GM21381 (cell line): ENCODE results near the gene MORC2.

ENCODE experiments used
- ATAC-seq: cut with Tn5 transposase; IDR thresholded peaks from one replicate; pipeline ENCODE4 v1.9.1; 2021; ENCODE audit warnings: mild to moderate bottlenecking, moderate library complexity; ENCODE audit not compliant: unreplicated experiment

Gene MORC2

GRCh38 chr22:30968015-30968923 lies at the start of gene MORC2:
MORC2 (minus strand) TSS chr22:30968774; CDS start chr22:30967889, 885 bp downstream.
- ATAC-seq = peak; percentile 33

- ATAC-seq = no peak
These were observed 37.0 kb upstream of the MORC2 start for GRCh38 chr22:31005535-31005934.

- ATAC-seq = no peak
These were observed 32.7 kb upstream of the MORC2 start for GRCh38 chr22:31001124-31001770.

- no peak for ATAC-seq
These were observed 29.8 kb upstream of the MORC2 start for GRCh38 chr22:30998329-30998728.

GRCh38 chr22:30996462-30996861 lies 27.9 kb upstream of the MORC2 start:
- no peak for ATAC-seq

GRCh38 chr22:30994960-30995359 lies 26.4 kb upstream of the MORC2 start:
- no peak for ATAC-seq

GRCh38 chr22:30992565-30992964 lies 24.0 kb upstream of the MORC2 start:
- ATAC-seq = no peak

GRCh38 chr22:30990690-30991089 lies 22.1 kb upstream of the MORC2 start:
- ATAC-seq = no peak

- ATAC-seq = no peak
These were observed 20.9 kb upstream of the MORC2 start for GRCh38 chr22:30989474-30989873.

- no peak for ATAC-seq
These were observed 17.1 kb upstream of the MORC2 start for GRCh38 chr22:30985561-30986208.

GRCh38 chr22:30984317-30984716 lies 15.7 kb upstream of the MORC2 start:
- no peak for ATAC-seq

- no peak for ATAC-seq
These were observed 13.9 kb upstream of the MORC2 start for GRCh38 chr22:30982512-30982911.

- no peak for ATAC-seq
These were observed 11.4 kb upstream of the MORC2 start for GRCh38 chr22:30979932-30980331.

GRCh38 chr22:30978304-30978962 lies 9.9 kb upstream of the MORC2 start:
- no peak for ATAC-seq

GRCh38 chr22:30970356-30970746 lies 1.8 kb upstream of the MORC2 start:
- ATAC-seq = no peak

- ATAC-seq = peak; percentile 40
These were observed 1.2 kb upstream of the MORC2 start for GRCh38 chr22:30969532-30970355.

- ATAC-seq = peak; percentile 85
These were observed 454 bp upstream of the MORC2 start, which contains the start of gene TUG1 for GRCh38 chr22:30968924-30969531. TUG1 (plus strand) TSS chr22:30969265.

GRCh38 chr22:30964858-30965257 lies 3.7 kb downstream of the MORC2 start:
- no peak for ATAC-seq

- ATAC-seq = no peak
These were observed 13.4 kb downstream of the MORC2 start for GRCh38 chr22:30955153-30955552.

GRCh38 chr22:30953206-30953605 lies 15.4 kb downstream of the MORC2 start:
- ATAC-seq = no peak
